SH-SY5Y (cell line): ENCODE measurements around the gene LHX8.

ENCODE experiments used
- GATA2 ChIP-seq: IDR thresholded peaks from 2 replicates; pipeline ENCODE4 v1.6.1; 2011; ENCODE audit warnings: mild to moderate bottlenecking, low read depth, low read length
- GATA3 ChIP-seq: IDR thresholded peaks from 2 replicates; pipeline ENCODE4 v1.6.1; 2011; ENCODE audit warnings: low read depth, mild to moderate bottlenecking, low read length, moderate library complexity

Gene LHX8

DNA sequence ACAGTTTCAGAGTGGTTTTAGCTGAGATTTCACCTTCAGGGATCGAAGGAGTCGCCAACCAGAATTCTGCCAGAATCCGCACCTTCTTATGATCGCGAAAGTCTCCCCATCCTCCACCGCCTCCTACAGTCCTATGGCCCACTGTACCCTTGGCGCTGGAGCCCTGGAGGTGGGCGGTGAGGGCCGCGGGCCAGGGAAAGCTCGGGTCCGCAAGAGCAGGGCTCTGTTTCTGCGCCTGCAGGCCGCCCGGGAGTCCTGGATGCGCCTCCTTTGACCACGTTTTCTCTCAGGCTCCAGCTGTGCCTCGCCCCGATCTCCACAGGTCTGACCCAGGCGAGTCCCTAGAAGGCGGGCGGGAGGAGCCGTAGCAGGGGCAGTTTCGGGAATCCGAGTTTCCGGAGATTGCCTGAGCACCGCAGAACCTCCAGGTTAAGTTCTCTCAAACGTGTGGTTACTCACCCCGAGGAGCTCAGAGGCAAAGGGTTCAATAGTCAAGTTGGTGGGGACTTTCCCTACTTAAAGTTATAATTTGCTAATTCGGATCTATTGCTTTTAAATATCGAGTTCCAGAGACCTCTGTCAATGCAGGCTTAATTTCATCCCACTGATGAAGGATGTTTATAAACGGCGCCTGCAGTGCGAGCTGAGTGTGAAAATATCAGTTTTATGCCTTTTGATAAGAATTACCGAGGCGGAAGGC is 3.2 kb upstream of the LHX8 start:
- TF ChIP-seq GATA3 (no peak), GATA2 (no peak)

DNA sequence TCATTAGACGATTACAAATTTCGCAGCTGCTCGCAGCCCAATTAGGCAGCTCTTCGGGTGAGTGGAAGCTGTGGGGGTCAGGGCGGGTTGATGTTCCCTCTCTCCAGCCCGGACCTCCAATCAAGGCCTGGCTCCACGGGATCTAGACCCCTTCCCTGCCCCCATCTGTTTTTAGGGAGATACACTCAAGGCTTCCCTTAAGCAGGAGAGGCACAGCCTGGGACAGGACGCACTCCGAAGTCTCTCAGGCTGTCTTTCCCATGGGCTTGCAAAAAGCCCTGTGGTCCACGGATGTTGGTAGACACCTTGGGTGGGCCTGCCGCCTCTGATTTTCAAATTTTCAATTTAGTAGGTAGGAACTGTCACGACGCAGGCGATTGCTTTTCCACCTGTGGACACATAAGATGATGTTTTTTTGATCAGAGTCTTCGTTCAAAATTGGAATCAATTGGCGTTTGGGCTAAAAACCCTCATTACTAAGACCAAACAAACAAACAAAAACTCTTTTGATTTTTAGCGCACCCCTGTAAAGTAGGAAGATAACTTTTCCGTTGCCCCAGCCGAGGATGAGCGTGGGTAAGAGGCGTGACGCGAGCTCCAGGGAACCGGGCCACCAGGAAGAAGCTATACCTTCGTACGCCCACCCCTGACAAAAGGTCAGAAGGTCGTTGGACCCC is 2.5 kb upstream of the LHX8 start:
- TF ChIP-seq GATA2, result no peak
- no peak for TF ChIP-seq GATA3

DNA sequence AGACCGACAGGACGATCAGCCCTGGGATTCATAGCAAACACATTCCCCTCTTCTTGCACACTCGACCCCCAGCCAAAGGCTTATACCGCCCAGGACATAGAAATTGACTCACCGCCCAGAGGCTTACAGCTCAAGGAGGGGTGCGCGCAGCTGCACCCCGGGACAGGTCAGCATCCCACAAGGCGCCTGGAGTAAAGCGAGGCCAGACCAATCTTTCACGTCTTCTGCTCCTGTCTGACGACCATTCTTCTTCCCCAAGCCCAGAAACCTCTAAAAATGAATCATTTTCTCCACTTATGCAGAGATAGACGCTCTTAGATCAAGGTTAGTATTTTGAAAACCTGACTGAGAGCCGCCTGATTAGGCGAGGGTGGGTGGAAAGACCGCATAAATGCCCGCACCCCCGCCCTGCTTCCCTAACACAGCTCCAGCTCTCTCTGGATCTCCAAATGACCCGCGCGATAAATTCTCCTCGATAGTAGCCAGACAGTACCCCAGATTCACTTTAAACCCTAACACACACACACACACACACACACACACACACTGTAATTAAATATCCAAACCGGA is 1.9 kb upstream of the LHX8 start:
- TF ChIP-seq GATA3 (no peak), GATA2 (no peak)

DNA sequence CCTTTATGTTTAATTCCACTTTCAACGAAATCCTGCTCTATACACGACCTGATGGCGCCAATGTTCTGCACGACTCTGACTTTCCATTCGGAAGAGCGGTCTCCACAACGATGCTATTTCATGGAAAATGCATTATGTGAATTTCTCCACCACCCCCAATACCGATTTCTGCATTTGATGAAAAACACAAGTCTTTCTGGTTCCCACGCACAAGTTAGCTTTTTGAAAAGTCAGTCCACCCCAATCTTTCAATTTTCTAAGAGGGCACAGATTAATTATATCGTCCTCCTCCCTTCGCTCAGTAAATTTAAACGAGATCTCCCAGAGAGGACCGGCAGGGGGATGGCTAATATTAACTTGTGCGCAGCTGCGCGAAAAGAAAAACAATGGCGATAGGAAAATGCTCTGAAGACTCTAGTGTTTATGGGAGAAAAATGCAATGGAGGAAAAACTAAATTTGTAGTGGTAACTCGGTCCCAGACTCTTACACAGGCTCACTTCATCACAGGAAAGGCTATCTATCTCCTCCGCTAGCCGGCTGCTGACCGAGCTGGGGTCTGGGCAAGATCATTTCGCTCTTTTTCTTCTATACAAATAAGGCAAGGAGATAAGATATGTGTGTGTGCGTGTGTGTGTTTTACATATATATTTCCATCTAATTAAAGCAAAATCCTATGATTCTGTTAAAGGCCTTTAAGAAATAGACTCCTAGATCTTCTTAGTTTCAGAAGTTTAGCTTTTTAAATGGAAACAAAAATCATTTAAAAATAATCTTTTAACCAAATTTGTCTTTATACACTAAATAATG is 1.2 kb upstream of the LHX8 start:
- TF ChIP-seq GATA3, result no peak
- TF ChIP-seq GATA2, result no peak

DNA sequence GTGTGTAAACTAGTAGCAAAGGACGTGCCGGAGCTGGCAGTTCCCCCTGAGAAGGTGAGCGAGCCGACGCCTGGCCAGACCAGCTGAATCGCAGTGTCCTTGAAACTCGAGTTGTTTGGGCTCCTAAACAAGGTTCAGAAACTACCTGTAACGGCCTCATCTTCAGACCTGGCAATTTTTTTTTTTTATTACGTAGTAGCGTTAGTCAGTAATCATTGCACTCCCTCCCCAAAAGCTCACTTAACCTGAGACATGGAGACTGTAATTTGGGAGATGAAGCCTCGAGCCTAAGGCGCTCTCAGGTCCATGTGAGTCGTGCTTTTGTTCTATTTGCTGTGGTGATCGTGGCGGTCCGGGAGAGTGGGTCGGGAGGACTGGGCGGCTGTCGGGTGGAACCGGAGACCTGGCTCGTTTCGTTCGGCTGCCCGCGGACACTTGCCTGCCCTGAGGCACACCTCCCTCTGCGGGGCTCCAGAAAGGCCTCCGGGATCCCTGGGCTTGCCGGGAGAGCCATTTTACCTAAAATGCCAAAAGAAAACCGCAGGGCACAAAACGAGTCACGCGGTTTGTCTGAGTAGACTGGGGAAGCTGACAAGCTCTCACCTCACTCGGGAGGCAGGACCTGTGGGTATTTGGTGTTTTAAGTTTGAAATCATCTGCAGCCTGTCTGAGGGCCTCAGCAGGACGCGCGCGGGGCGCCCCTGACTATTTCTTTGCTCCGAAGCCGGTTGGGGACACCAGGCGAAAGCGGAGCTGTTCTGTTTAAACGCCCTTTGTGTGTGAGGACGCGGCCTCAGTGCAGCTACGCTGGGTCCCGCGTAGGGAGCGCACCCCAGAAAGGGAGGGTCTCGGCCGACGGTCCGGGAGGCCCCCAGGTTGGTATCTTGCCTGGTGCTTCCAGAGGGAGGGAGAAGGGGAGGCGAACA is 722 bp downstream of the LHX8 start:
- TF ChIP-seq GATA3 (no peak), GATA2 (no peak)

DNA sequence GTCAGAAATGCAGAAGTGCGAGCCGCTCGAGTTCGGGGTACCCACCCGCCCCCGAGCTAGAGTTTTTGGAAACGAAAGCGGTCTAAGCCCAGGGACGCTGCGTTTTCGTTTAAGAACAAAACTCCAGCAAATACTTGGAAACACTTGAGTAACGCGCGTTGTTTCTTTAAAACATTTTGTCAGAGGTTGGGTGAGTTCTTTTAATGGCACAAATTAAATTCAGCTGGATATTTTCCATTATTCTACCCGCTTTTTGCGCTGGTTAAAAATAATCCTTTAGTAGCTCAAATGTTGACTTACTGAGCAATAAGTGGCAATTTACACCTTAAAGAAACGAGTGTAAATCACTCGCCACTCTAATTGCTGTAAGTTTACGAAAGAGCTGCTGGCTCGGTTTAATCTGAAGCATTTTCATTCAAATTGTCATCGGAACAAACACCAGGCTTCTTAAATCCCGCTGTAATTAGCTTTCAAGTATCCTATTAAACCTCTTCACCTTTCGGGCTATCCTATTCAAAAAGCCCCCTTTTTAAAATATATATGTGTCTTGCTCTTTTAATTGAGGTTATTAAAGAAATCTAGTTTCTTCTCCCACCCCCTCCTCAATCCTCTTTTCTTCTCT is 1.5 kb downstream of the LHX8 start:
- TF ChIP-seq GATA3, result no peak
- TF ChIP-seq GATA2, result no peak

DNA sequence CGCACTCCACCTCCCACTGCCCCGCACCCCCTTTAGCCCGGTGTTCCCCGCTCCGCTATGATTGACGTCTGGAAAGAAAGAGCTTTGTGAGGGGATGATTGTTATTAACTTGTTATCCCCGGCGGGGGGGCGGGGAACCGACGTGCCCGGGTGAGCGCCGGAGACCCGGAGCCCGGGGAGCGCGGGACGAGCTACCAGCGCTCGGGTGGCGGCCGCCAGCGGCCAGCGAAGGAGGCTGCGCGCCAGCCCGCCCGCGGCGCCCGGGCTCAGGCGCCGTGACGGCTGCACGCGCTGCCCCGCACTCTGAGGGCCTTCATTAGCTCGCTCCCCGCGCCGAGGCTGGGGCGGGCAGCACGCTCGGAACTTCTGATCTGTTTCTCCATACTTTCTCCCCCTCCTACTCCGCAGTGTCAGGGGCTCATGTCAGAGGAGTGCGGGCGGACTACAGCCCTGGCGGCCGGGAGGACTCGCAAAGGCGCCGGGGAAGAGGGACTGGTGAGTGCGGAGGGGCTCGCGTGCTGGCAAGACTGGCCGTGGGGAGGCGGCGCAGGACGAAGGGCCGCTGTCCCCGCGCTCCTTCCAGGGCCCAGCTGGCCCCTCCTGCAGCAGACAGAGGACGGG is 2.1 kb downstream of the LHX8 start:
- no peak for TF ChIP-seq GATA2
- TF ChIP-seq GATA3, result no peak

DNA sequence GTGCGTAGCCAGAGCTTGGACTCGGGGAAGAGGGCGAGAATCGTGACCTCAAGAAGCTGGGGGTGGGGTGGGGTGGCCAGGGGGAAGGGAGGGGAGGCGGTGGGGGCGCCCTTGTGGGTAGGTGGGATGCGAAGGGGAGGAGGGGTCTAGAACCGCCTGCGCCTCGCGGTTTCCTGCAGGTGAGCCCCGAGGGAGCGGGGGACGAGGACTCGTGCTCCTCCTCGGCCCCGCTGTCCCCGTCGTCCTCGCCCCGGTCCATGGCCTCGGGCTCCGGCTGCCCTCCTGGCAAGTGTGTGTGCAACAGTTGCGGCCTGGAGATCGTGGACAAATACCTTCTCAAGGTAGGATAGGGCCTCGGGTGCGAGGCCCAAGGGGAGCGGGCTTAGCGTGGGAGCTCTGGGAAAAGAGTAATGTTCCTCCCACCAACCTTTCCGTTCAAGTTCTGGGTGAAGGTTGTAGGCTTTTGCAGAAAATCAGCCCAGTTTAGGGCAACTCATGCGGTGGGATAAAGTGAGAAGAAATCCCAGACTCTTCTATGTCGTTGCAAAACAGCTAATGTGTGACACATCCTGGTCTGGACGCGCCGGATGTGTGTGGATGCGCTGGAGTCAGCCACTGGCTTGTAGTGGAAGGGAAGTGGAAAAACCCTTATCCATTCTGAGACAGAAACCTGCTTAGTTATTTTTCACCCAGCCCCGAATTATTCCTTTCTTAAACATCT is 2.9 kb downstream of the LHX8 start:
- TF ChIP-seq GATA2 (no peak), GATA3 (no peak)

DNA sequence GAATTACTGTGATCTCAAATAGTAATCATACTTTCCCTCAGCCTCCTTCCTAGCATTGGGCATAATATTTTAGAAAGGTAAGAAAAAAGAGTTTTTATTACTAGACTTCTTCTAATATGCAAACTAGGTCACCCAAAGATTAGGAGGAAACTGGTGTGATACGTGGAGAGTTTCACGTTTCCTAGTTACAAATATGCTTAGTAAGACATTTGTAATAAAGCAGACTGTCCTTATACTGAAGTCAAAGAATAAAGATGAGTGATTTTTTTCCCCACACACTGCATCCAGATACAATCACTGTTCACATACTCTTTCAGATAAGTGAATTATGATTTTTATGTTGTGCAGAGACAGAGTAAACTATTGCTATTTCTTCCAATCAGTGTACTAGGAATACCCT is 17.9 kb downstream of the LHX8 start:
- TF ChIP-seq GATA3 (no peak), GATA2 (no peak)

DNA sequence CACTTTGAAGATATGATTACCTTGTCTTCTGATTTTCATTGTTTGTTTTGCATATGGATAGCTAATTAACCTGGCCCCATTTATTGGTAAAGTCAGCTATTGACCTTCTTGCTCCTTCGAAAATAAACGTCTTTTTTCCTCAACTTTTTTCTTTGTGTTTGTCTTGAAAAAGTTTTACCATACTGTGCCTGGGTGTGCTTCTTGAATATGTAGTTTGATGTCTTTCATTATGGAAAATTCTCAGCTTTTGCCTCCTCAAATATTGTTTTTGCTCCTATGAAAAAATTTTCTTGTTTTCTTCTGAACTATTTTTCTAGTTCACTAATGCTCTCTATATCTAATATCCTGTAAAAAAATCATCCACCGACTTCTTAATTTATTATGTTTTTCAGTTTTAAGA is 25.0 kb downstream of the LHX8 start:
- TF ChIP-seq GATA3 (no peak), GATA2 (no peak)

DNA sequence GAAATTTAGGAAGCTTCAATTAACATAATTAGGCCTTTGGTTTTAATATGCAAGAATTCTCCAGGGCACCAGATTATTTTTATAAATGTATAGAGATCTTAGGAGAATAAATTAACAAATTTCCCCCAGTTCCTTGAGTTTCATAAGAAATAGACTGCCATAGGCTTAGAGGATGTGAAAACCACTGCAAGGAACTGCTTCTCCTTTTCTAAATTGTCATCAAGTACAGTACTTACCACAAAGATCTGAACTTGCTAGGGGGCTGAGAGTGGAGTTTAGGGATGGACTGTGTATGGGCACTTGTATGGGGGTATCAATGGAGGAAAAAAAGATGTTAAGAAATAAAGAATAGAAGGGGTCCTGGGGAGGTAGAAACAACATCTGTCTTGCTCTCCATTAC is 31.1 kb downstream of the LHX8 start:
- no peak for TF ChIP-seq GATA3
- no peak for TF ChIP-seq GATA2

DNA sequence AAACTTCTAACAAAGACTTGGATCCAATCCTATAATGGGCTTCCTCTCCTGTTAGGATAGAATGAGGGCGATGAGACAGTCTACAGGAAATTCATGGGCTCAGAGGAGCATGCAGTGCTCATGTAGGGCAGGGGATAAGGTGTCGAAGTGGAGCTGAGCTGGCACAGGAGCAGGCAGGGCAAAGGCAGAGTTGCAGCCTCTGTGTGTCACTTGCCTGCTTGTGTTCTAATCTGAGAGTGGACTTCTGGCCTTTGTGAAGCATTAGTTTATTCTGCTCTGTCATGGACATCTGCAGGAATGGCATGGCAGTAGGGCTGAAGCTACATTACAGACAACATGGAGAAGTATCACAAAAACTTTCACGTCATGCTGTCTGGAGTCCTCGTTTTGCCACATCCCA is 32.6 kb downstream of the LHX8 start:
- no peak for TF ChIP-seq GATA3
- TF ChIP-seq GATA2, result no peak
